Natural killer cell (primary cell): ENCODE data around the gene EEPD1. TPM values are rescaled to one million over a fixed set of nuclear protein-coding genes. Genes with fewer than 3 reads are reported as not detected.

Source experiments
- ATAC-seq, 3 donors: fragments of 150-1000 bp in 2 of 3; fragments of 200-7000 bp in 1 of 3; cut with Tn5 transposase; 1 replicate in 1 of 3; 2 replicates in 2 of 3; pipeline ENCODE4 v1.10.0; 2021; ENCODE audit warnings: mild to moderate bottlenecking in 2 of 3, moderate library complexity in 2 of 3
- DNase-seq, 2 donors: peaks; one replicate each; pipeline versions ENCODE4 v3.0.0 to v3.0.0-alpha.2; 2013 to 2021; ENCODE audit warnings: mixed read lengths in 1 of 2
- H3K27ac ChIP-seq: one replicate; pipeline ENCODE4 v1.5.1; 2013; ENCODE audit warnings: mild to moderate bottlenecking, low read length
- H3K27me3 ChIP-seq: one replicate; pipeline ENCODE4 v1.6.1; 2013; ENCODE audit warnings: low read length; ENCODE audit not compliant: control insufficient read depth, insufficient read depth
- H3K36me3 ChIP-seq: one replicate; pipeline ENCODE4 v1.6.1; 2013; ENCODE audit warnings: low read length; ENCODE audit not compliant: control insufficient read depth, insufficient read depth
- H3K4me1 ChIP-seq: one replicate; pipeline ENCODE4 v1.6.1; 2013; ENCODE audit warnings: low read length; ENCODE audit not compliant: control insufficient read depth, insufficient read depth
- H3K4me3 ChIP-seq: one replicate; pipeline ENCODE4 v1.5.1; 2013; ENCODE audit warnings: low read length
- H3K9me3 ChIP-seq: one replicate; pipeline ENCODE4 v1.6.1; 2013; ENCODE audit warnings: low read length; ENCODE audit not compliant: control insufficient read depth, insufficient read depth
- H3K27ac Mint-ChIP-seq, 2 donors: one replicate each; pipeline ENCODE4 v1.8.0; 2022; ENCODE audit warnings: mild to moderate bottlenecking in 2 of 2, mixed read lengths in 2 of 2, moderate library complexity in 1 of 2
- H3K27me3 Mint-ChIP-seq, 2 donors: one replicate each; pipeline ENCODE4 v1.8.0; 2022; ENCODE audit warnings: low read depth in 2 of 2, mixed read lengths in 2 of 2
- H3K36me3 Mint-ChIP-seq: one replicate; pipeline ENCODE4 v1.8.0; 2022; ENCODE audit warnings: mixed read lengths
- H3K4me1 Mint-ChIP-seq, 2 donors: one replicate each; pipeline ENCODE4 v1.8.0; 2022; ENCODE audit warnings: mixed read lengths in 2 of 2
- H3K4me3 Mint-ChIP-seq: one replicate; pipeline ENCODE4 v1.8.0; 2022; ENCODE audit warnings: mild to moderate bottlenecking, moderate library complexity, mixed read lengths
- H3K9me3 Mint-ChIP-seq, 2 donors: one replicate each; pipeline ENCODE4 v1.8.0; 2022; ENCODE audit warnings: mixed read lengths in 2 of 2
- CTCF ChIP-seq: fragments of 200-600 bp; IDR thresholded peaks from one replicate; pipeline ENCODE4 v1.8.0; 2022; ENCODE audit warnings: antibody characterized with exemption
- WGBS: methylation state at CpG from one replicate; pipeline ENCODE4 v1.1.7; 2013; ENCODE audit warnings: missing lambda C conversion rate; ENCODE audit not compliant: insufficient coverage; 5-methylcytosine and 5-hydroxymethylcytosine counted together
- intact Hi-C: fragments of 100-400 bp; cut with micrococcal nuclease; formaldehyde crosslinking; loops from one replicate; pipeline ENCODE4 v1.14.2; 2022
- total RNA-seq, 4 donors: library from RNA; stranded (reverse); fragments of 120-200 nt in 1 of 4; gene quantifications; one replicate each; pipeline versions ENCODE4 v1.2.3 to v1.2.4, GENCODE V29; 2013 to 2022

EEPD1 gene
- total RNA-seq, 3 donors from 2014 or later (not counting 1 experiment from before 2014, with no cell fraction given): 0.45 to 4.9 (median 1.4) TPM

GRCh38 chr7:36201122-36201723, 48.2 kb downstream of the EEPD1 start:
- intact Hi-C loops: no loop called here
- H3K27me3 ChIP-seq: no peaks in the 10 kb centered on the region
- DNase-seq (no peak), ATAC-seq (no peak)
- WGBS: 76% methylated on average over 3 of the region's 5 CpGs
- H3K4me1 Mint-ChIP-seq: no peaks in the 10 kb centered on the region
- no peaks in the 10 kb centered on the region for H3K36me3 Mint-ChIP-seq
- H3K4me3 Mint-ChIP-seq: no peak overlapping the region
- TF ChIP-seq CTCF: no peak
- no peak overlapping the region for H3K27ac ChIP-seq
- H3K27me3 Mint-ChIP-seq: peaks cover 0 to 9% of the 10 kb centered on the region in 2 donors
- no peaks in the 10 kb centered on the region for H3K9me3 ChIP-seq
- H3K9me3 Mint-ChIP-seq: no peaks in the 10 kb centered on the region
- H3K4me3 ChIP-seq: no peak overlapping the region
- H3K27ac Mint-ChIP-seq: no peak overlapping the region
- H3K36me3 ChIP-seq: no peaks in the 10 kb centered on the region
- H3K4me1 ChIP-seq: peaks cover 9% of the 10 kb centered on the region

GRCh38 chr7:36202398-36202797, 49.3 kb downstream of the EEPD1 start:
- no peak overlapping the region for H3K27ac Mint-ChIP-seq
- Histone ChIP-seq H3K27me3 (no peaks in the 10 kb centered on the region), H3K27ac (no peak overlapping the region), H3K4me1 (peaks cover 9% of the 10 kb centered on the region), H3K4me3 (no peak overlapping the region), H3K36me3 (no peaks in the 10 kb centered on the region), H3K9me3 (no peaks in the 10 kb centered on the region)
- intact Hi-C loops: no loop called here
- no peak for TF ChIP-seq CTCF
- H3K36me3 Mint-ChIP-seq: no peaks in the 10 kb centered on the region
- H3K4me3 Mint-ChIP-seq: no peak overlapping the region
- DNase-seq (peak in 1 of 2 donors; percentile 8), ATAC-seq (no peak)
- peaks cover 0 to 9% of the 10 kb centered on the region in 2 donors for H3K27me3 Mint-ChIP-seq
- no peaks in the 10 kb centered on the region for H3K9me3 Mint-ChIP-seq
- 40% methylated on average over 9 of the region's 9 CpGs for WGBS
- peaks cover 0 to under 1% of the 10 kb centered on the region in 2 donors for H3K4me1 Mint-ChIP-seq

- no peak overlapping the region for H3K27ac Mint-ChIP-seq
- intact Hi-C loops: no loop called here
Measured at GRCh38 chr7:36203071-36203790, 50.2 kb downstream of the EEPD1 start.

More at GRCh38 chr7:36203071-36203790, 50.2 kb downstream of the EEPD1 start:
- Histone ChIP-seq H3K36me3 (no peaks in the 10 kb centered on the region), H3K27me3 (no peaks in the 10 kb centered on the region), H3K9me3 (no peaks in the 10 kb centered on the region), H3K4me3 (no peak overlapping the region), H3K4me1 (peaks cover 14% of the 10 kb centered on the region), H3K27ac (no peak overlapping the region)
- ATAC-seq (no peak), DNase-seq (no peak)
- Mint-ChIP-seq H3K9me3 (no peaks in the 10 kb centered on the region), H3K36me3 (no peaks in the 10 kb centered on the region), H3K27me3 (peaks cover 0 to 9% of the 10 kb centered on the region in 2 donors), H3K4me1 (peaks cover 0 to 9% of the 10 kb centered on the region in 2 donors), H3K4me3 (no peak overlapping the region)
- TF ChIP-seq CTCF: no peak
- 29% methylated on average over 7 of the region's 8 CpGs for WGBS
